Neuronal stem cell (in vitro differentiated cells): ENCODE results near the gene FILIP1L.

Experiments used
- DNase-seq: peaks from one replicate; pipeline ENCODE4 v3.0.0-alpha.2; 2013; ENCODE audit warnings: low spot score
- H2AFZ ChIP-seq: one replicate; pipeline ENCODE4 v1.6.1; 2013; ENCODE audit warnings: mild to moderate bottlenecking, low read length, inconsistent platforms
- H2AK5ac ChIP-seq: 2 replicates; pipeline ENCODE4 v1.6.1; 2013; ENCODE audit warnings: low read depth, mild to moderate bottlenecking, inconsistent platforms, low read length, moderate library complexity, mixed read lengths
- H2BK120ac ChIP-seq: 2 replicates; pipeline ENCODE4 v1.6.1; 2013; ENCODE audit warnings: low read depth, mild to moderate bottlenecking, inconsistent platforms, low read length, moderate library complexity, mixed read lengths
- H2BK12ac ChIP-seq: one replicate; pipeline ENCODE4 v1.6.1; 2013; ENCODE audit warnings: low read length, inconsistent platforms
- H2BK15ac ChIP-seq: 2 replicates; pipeline ENCODE4 v1.6.1; 2013; ENCODE audit warnings: mild to moderate bottlenecking, low read length, inconsistent platforms, mixed read lengths
- H2BK5ac ChIP-seq: one replicate; pipeline ENCODE4 v1.6.1; 2013; ENCODE audit warnings: inconsistent platforms, mild to moderate bottlenecking, low read length, moderate library complexity
- H3K14ac ChIP-seq: one replicate; pipeline ENCODE4 v1.6.1; 2013; ENCODE audit warnings: low read length, inconsistent platforms
- H3K18ac ChIP-seq: 2 replicates; pipeline ENCODE4 v1.6.1; 2013; ENCODE audit warnings: low read length, inconsistent platforms
- H3K23ac ChIP-seq: 2 replicates; pipeline ENCODE4 v1.6.1; 2013; ENCODE audit warnings: low read depth, mild to moderate bottlenecking, mixed read lengths, low read length, inconsistent platforms; ENCODE audit not compliant: poor library complexity
- H3K27ac ChIP-seq: replicated peaks from 3 replicates; pipeline ENCODE4 v1.5.1; 2013; ENCODE audit warnings: low read length, inconsistent platforms
- H3K27me3 ChIP-seq, 3 experiments: 2 replicates each; pipeline ENCODE4 v1.6.1; 2013; ENCODE audit warnings: low read length in 3 of 3, mild to moderate bottlenecking in 2 of 3, inconsistent platforms in 1 of 3, low read depth in 1 of 3, mixed read lengths in 1 of 3, moderate library complexity in 1 of 3; ENCODE audit not compliant: control insufficient read depth in 3 of 3, insufficient read depth in 3 of 3
- H3K36me3 ChIP-seq, 2 donors: replicated peaks in 1 of 2; 2 replicates each; pipeline ENCODE4 v1.6.1; 2013; ENCODE audit warnings: low read length in 2 of 2; ENCODE audit not compliant: control insufficient read depth in 2 of 2, insufficient read depth in 2 of 2
- H3K4ac ChIP-seq: 2 replicates; pipeline ENCODE4 v1.6.1; 2013; ENCODE audit warnings: inconsistent platforms, mild to moderate bottlenecking, low read length, moderate library complexity
- H3K4me1 ChIP-seq, 2 donors: 1 replicate in 1 of 2; 2 replicates in 1 of 2; pipeline ENCODE4 v1.6.1; 2013; ENCODE audit warnings: low read length in 2 of 2, low read depth in 1 of 2; ENCODE audit not compliant: control insufficient read depth in 2 of 2, insufficient read depth in 1 of 2
- H3K4me2 ChIP-seq: one replicate; pipeline ENCODE4 v1.6.1; 2013; ENCODE audit warnings: mild to moderate bottlenecking, low read length, inconsistent platforms; ENCODE audit not compliant: insufficient read depth, poor library complexity, severe bottlenecking
- H3K4me3 ChIP-seq, 2 donors: 2 replicates each; pipeline ENCODE4 v1.5.1; 2013; ENCODE audit warnings: low read length in 2 of 2, mild to moderate bottlenecking in 2 of 2, inconsistent platforms in 1 of 2, moderate library complexity in 1 of 2
- H3K79me1 ChIP-seq: one replicate; pipeline ENCODE4 v1.6.1; 2013; ENCODE audit warnings: low read depth, mild to moderate bottlenecking, inconsistent platforms, low read length, moderate library complexity
- H3K9ac ChIP-seq: one replicate; pipeline ENCODE4 v1.6.1; 2013; ENCODE audit warnings: mild to moderate bottlenecking, low read depth, low read length, inconsistent platforms; ENCODE audit not compliant: poor library complexity
- H3K9me3 ChIP-seq, 2 donors: replicated peaks in 1 of 2; 2 replicates each; pipeline versions ENCODE3 to v1.6.1; 2013; ENCODE audit warnings: low read length in 2 of 2, mild to moderate bottlenecking in 2 of 2, inconsistent platforms in 1 of 2, low read depth in 1 of 2, mixed read lengths in 1 of 2, moderate library complexity in 1 of 2; ENCODE audit not compliant: control insufficient read depth in 2 of 2, insufficient read depth in 1 of 2
- H4K8ac ChIP-seq: one replicate; pipeline ENCODE4 v1.6.1; 2013; ENCODE audit warnings: low read depth, mild to moderate bottlenecking, inconsistent platforms, low read length, moderate library complexity
- H4K91ac ChIP-seq: one replicate; pipeline ENCODE4 v1.6.1; 2013; ENCODE audit warnings: low read length, low read depth, mild to moderate bottlenecking, inconsistent platforms; ENCODE audit not compliant: poor library complexity
- WGBS, 2 donors: extraction: QIAGEN DNeasy Blood & Tissue Kit; methylation state at CpG; one replicate each; pipeline ENCODE4 v1.1.7; 2013; ENCODE audit warnings: missing lambda C conversion rate in 2 of 2, mixed read lengths in 1 of 2; ENCODE audit not compliant: insufficient read length in 2 of 2, insufficient replicate concordance in 1 of 2; ENCODE audit errors: extremely low coverage in 2 of 2; 5-methylcytosine and 5-hydroxymethylcytosine counted together

FILIP1L gene

GRCh38 chr3:100154171-100154570 lies 39.9 kb upstream of the FILIP1L start:
- H2BK12ac ChIP-seq: no peak overlapping the region
- DNase-seq: no peak
- no peak overlapping the region for H3K4me2 ChIP-seq
- H3K36me3 ChIP-seq: peaks cover 0 to 5% of the 10 kb centered on the region in 2 donors
- no peaks in the 10 kb centered on the region for H3K4me1 ChIP-seq
- H3K27ac ChIP-seq: no peak overlapping the region
- H3K79me1 ChIP-seq: no peaks in the 10 kb centered on the region
- no peak overlapping the region for H3K9ac ChIP-seq
- H2BK120ac ChIP-seq: no peak overlapping the region
- no peak overlapping the region for H2AFZ ChIP-seq
- no peak overlapping the region for H3K4me3 ChIP-seq
- H3K14ac ChIP-seq: no peak overlapping the region
- WGBS, 2 donors: no CpG with 5 or more reads among the region's 1 CpG
- H3K9me3 ChIP-seq: peaks cover 3 to 11% of the 10 kb centered on the region in 2 donors
- H4K8ac ChIP-seq: no peak overlapping the region
- H4K91ac ChIP-seq: no peak overlapping the region
- H2AK5ac ChIP-seq: no peak overlapping the region
- no peak overlapping the region for H2BK5ac ChIP-seq
- no peak overlapping the region for H3K4ac ChIP-seq
- no peak overlapping the region for H3K18ac ChIP-seq
- H2BK15ac ChIP-seq: no peak overlapping the region
- H3K27me3 ChIP-seq: no peaks in the 10 kb centered on the region
- no peak overlapping the region for H3K23ac ChIP-seq

GRCh38 chr3:100151024-100151707 lies 36.9 kb upstream of the FILIP1L start:
- Histone ChIP-seq H3K4me2 (no peak overlapping the region), H3K27me3 (no peaks in the 10 kb centered on the region), H3K36me3 (peaks cover 0 to 7% of the 10 kb centered on the region in 2 donors), H2BK12ac (no peak overlapping the region), H2BK120ac (no peak overlapping the region), H2BK5ac (no peak overlapping the region), H3K9ac (no peak overlapping the region), H3K4ac (no peak overlapping the region), H4K8ac (no peak overlapping the region), H2AFZ (no peak overlapping the region), H2AK5ac (no peak overlapping the region), H2BK15ac (no peak overlapping the region), H3K4me1 (no peaks in the 10 kb centered on the region), H3K9me3 (peaks cover 3 to 11% of the 10 kb centered on the region in 2 donors), H3K79me1 (no peaks in the 10 kb centered on the region), H3K27ac (no peak overlapping the region), H3K14ac (no peak overlapping the region), H4K91ac (no peak overlapping the region), H3K18ac (no peak overlapping the region), H3K23ac (no peak overlapping the region), H3K4me3 (no peak overlapping the region)
- no CpG with 5 or more reads among the region's 8 CpGs for WGBS, 2 donors
- DNase-seq: no peak

GRCh38 chr3:100150473-100150872 lies 36.2 kb upstream of the FILIP1L start:
- Histone ChIP-seq H2AFZ (no peak overlapping the region), H3K9me3 (peaks cover 3 to 6% of the 10 kb centered on the region in 2 donors), H3K27me3 (no peaks in the 10 kb centered on the region), H2AK5ac (no peak overlapping the region), H2BK5ac (no peak overlapping the region), H4K8ac (no peak overlapping the region), H3K4ac (no peak overlapping the region), H3K36me3 (peaks cover 0 to 7% of the 10 kb centered on the region in 2 donors), H3K18ac (no peak overlapping the region), H2BK12ac (no peak overlapping the region), H2BK120ac (no peak overlapping the region), H3K79me1 (no peaks in the 10 kb centered on the region), H2BK15ac (no peak overlapping the region), H3K23ac (no peak overlapping the region), H3K9ac (no peak overlapping the region), H4K91ac (no peak overlapping the region), H3K14ac (no peak overlapping the region), H3K4me2 (no peak overlapping the region), H3K27ac (no peak overlapping the region), H3K4me3 (no peak overlapping the region), H3K4me1 (no peaks in the 10 kb centered on the region)
- no CpG with 5 or more reads among the region's 1 CpG for WGBS, 2 donors
- DNase-seq: no peak

- Histone ChIP-seq H4K91ac (no peak overlapping the region), H3K23ac (no peak overlapping the region), H3K4me1 (no peaks in the 10 kb centered on the region), H3K4me3 (no peak overlapping the region), H3K9ac (no peak overlapping the region), H2AFZ (no peak overlapping the region), H2BK5ac (no peak overlapping the region), H3K9me3 (peaks cover 0 to 4% of the 10 kb centered on the region in 2 donors), H2AK5ac (no peak overlapping the region), H3K4ac (no peak overlapping the region), H2BK12ac (no peak overlapping the region), H3K27ac (no peak overlapping the region), H2BK15ac (no peak overlapping the region), H3K36me3 (peaks cover 0 to 7% of the 10 kb centered on the region in 2 donors), H3K14ac (no peak overlapping the region), H3K79me1 (no peaks in the 10 kb centered on the region), H3K4me2 (no peak overlapping the region), H2BK120ac (no peak overlapping the region), H3K27me3 (no peaks in the 10 kb centered on the region), H3K18ac (no peak overlapping the region), H4K8ac (no peak overlapping the region)
- DNase-seq: no peak
- no CpG with 5 or more reads among the region's 6 CpGs for WGBS, 2 donors
These were observed 35.6 kb upstream of the FILIP1L start for GRCh38 chr3:100149713-100150415.
